ENCODE measurements around the gene UNC119B. TPM values are rescaled to one million over a fixed set of nuclear protein-coding genes. Genes with fewer than 3 reads are reported as not detected.
"Not testable (repeated sequence)": the region's sequence is repeated elsewhere in the genome, so short reads cannot be mapped to it uniquely, and the experiment has no call there.

UNC119B gene
- 20.3 and 20.6 TPM in 2 replicates for total RNA-seq

- intact Hi-C loops (cut with micrococcal nuclease) = loop anchor here (1.0 to 5.0 kb wide), 5 partner anchors 15 to 402 kb away; partner anchors contain the start of genes ACADS and SPPL3
These were observed at the start of gene UNC119B for GRCh38 chr12:120710031-120710804. UNC119B (plus strand) TSS chr12:120710458; CDS start chr12:120710475, 17 bp downstream.

- intact Hi-C loops (cut with micrococcal nuclease) = no loop called here
These were observed 48.8 kb upstream of the UNC119B start for GRCh38 chr12:120661432-120661831.

GRCh38 chr12:120662879-120663278 lies 47.4 kb upstream of the UNC119B start:
- intact Hi-C loops (cut with micrococcal nuclease) = no loop called here

GRCh38 chr12:120663741-120664140 lies 46.5 kb upstream of the UNC119B start:
- intact Hi-C loops (cut with micrococcal nuclease) = no loop called here

- intact Hi-C loops (cut with micrococcal nuclease) = no loop called here
These were observed 43.5 kb upstream of the UNC119B start for GRCh38 chr12:120666571-120667390.

GRCh38 chr12:120668091-120668867 lies 42.0 kb upstream of the UNC119B start:
- intact Hi-C loops (cut with micrococcal nuclease) = no loop called here

GRCh38 chr12:120668868-120669840 lies 41.1 kb upstream of the UNC119B start:
- intact Hi-C loops (cut with micrococcal nuclease) = no loop called here

GRCh38 chr12:120670237-120670636 lies 40.0 kb upstream of the UNC119B start:
- intact Hi-C loops (cut with micrococcal nuclease) = not testable (repeated sequence)

- intact Hi-C loops (cut with micrococcal nuclease) = no loop called here
These were observed 39.6 kb upstream of the UNC119B start for GRCh38 chr12:120670667-120671066.

- intact Hi-C loops (cut with micrococcal nuclease) = no loop called here
These were observed 36.1 kb upstream of the UNC119B start for GRCh38 chr12:120674097-120674636.

- intact Hi-C loops (cut with micrococcal nuclease) = loop anchor here (5.0 kb wide), 1 partner anchor 34 kb away; the partner anchor contains the start of gene UNC119B
These were observed 32.3 kb upstream of the UNC119B start for GRCh38 chr12:120677765-120678473.

GRCh38 chr12:120678572-120678971 lies 31.7 kb upstream of the UNC119B start:
- intact Hi-C loops (cut with micrococcal nuclease) = loop anchor here (5.0 kb wide), 1 partner anchor 34 kb away; the partner anchor contains the start of gene UNC119B

- intact Hi-C loops (cut with micrococcal nuclease) = no loop called here
These were observed 30.0 kb upstream of the UNC119B start for GRCh38 chr12:120680165-120680738.

GRCh38 chr12:120684523-120684932 lies 25.7 kb upstream of the UNC119B start:
- intact Hi-C loops (cut with micrococcal nuclease) = no loop called here

- intact Hi-C loops (cut with micrococcal nuclease) = loop anchor here (5.0 kb wide), 2 partner anchors 1018 to 1767 kb away; partner anchors contain the start of gene PRKAB1
These were observed 24.7 kb upstream of the UNC119B start for GRCh38 chr12:120685522-120685921.

- intact Hi-C loops (cut with micrococcal nuclease) = loop anchor here (1.0 to 5.0 kb wide), 18 partner anchors 24 to 1766 kb away; partner anchors contain the start of genes ACADS, ANAPC5, C12orf43 and CABP1
These were observed 24.0 kb upstream of the UNC119B start for GRCh38 chr12:120686151-120686689.

- intact Hi-C loops (cut with micrococcal nuclease) = loop anchor here (1.0 to 5.0 kb wide), 22 partner anchors 23 to 1765 kb away; partner anchors contain the start of genes ACADS, ANAPC5, C12orf43 and CABP1
These were observed 23.3 kb upstream of the UNC119B start, which contains the start of gene MLEC for GRCh38 chr12:120686690-120687577. MLEC (plus strand) TSS chr12:120687149; CDS start chr12:120687297, 148 bp downstream.
